ENCODE data around the gene LY6G5C. TPM values are rescaled to one million over a fixed set of nuclear protein-coding genes. Genes with fewer than 3 reads are reported as not detected.

The LY6G5C gene
- total and polyA plus RNA-seq, 2 of the 13 experiments (the other 11 are each of a cell fraction or from before 2014, with no cell fraction given), result 0.33 to 0.55 TPM

- TF ChIP-seq, protein P1, sequence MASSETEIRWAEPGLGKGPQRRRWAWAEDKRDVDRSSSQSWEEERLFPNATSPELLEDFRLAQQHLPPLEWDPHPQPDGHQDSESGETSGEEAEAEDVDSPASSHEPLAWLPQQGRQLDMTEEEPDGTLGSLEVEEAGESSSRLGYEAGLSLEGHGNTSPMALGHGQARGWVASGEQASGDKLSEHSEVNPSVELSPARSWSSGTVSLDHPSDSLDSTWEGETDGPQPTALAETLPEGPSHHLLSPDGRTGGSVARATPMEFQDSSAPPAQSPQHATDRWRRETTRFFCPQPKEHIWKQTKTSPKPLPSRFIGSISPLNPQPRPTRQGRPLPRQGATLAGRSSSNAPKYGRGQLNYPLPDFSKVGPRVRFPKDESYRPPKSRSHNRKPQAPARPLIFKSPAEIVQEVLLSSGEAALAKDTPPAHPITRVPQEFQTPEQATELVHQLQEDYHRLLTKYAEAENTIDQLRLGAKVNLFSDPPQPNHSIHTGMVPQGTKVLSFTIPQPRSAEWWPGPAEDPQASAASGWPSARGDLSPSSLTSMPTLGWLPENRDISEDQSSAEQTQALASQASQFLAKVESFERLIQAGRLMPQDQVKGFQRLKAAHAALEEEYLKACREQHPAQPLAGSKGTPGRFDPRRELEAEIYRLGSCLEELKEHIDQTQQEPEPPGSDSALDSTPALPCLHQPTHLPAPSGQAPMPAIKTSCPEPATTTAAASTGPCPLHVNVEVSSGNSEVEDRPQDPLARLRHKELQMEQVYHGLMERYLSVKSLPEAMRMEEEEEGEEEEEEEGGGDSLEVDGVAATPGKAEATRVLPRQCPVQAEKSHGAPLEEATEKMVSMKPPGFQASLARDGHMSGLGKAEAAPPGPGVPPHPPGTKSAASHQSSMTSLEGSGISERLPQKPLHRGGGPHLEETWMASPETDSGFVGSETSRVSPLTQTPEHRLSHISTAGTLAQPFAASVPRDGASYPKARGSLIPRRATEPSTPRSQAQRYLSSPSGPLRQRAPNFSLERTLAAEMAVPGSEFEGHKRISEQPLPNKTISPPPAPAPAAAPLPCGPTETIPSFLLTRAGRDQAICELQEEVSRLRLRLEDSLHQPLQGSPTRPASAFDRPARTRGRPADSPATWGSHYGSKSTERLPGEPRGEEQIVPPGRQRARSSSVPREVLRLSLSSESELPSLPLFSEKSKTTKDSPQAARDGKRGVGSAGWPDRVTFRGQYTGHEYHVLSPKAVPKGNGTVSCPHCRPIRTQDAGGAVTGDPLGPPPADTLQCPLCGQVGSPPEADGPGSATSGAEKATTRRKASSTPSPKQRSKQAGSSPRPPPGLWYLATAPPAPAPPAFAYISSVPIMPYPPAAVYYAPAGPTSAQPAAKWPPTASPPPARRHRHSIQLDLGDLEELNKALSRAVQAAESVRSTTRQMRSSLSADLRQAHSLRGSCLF (CRISPR knock-in tag; IDR thresholded peaks at IDR 0.05; ENCODE audit: borderline replicate concordance), result 0 out of 2 replicates have a peak, but pooled peaks have one; percentile 74
- TF ChIP-seq ZNF709 (CRISPR knock-in tag; IDR thresholded peaks at IDR 0.05), result 0 out of 2 replicates have a peak, but pooled peaks have one; percentile 6
- TF ChIP-seq HNRNPK (IDR thresholded peaks at IDR 0.05; ENCODE audit: low read depth, low read length, poor library complexity, severe bottlenecking), result peak; percentile 24
- TF ChIP-seq ZNF12 (CRISPR knock-in tag; IDR thresholded peaks at IDR 0.05), result 0 out of 2 replicates have a peak, but pooled peaks have one; percentile 80
- no peak; the same call in 1 of the 2 replicates for TF ChIP-seq GMEB2 (CRISPR knock-in tag; IDR thresholded peaks at IDR 0.05; ENCODE audit: low read depth)
- peak; percentile 90 for TF ChIP-seq HOMEZ (CRISPR knock-in tag; IDR thresholded peaks at IDR 0.05; ENCODE audit: low read depth)
- no peak for TF ChIP-seq GLMP (CRISPR knock-in tag; IDR thresholded peaks at IDR 0.05; ENCODE audit: borderline replicate concordance)
- no peak; the same call in 1 of the 2 replicates for TF ChIP-seq ZC3H13 (CRISPR knock-in tag; IDR thresholded peaks at IDR 0.05)
- no peak for TF ChIP-seq ZNF703 (CRISPR knock-in tag; IDR thresholded peaks at IDR 0.05; ENCODE audit: borderline replicate concordance)
- TF ChIP-seq ZNF619 (CRISPR knock-in tag; IDR thresholded peaks at IDR 0.05), result 0 out of 2 replicates have a peak, but pooled peaks have one; percentile 17
- no peak for TF ChIP-seq CBX2 (IDR thresholded peaks at IDR 0.05; ENCODE audit: low read depth, low read length)
- no peak for TF ChIP-seq CBX2 (CRISPR knock-in tag; IDR thresholded peaks at IDR 0.05; ENCODE audit: low read depth)
- no peak; the same call in 1 of the 2 replicates for TF ChIP-seq ZNF816 (CRISPR knock-in tag; IDR thresholded peaks at IDR 0.05; ENCODE audit: borderline replicate concordance)
- no peak for TF ChIP-seq ZNF207 (IDR thresholded peaks at IDR 0.05; ENCODE audit: borderline replicate concordance)
- TF ChIP-seq ZIK1 (CRISPR knock-in tag; IDR thresholded peaks at IDR 0.05; ENCODE audit: borderline replicate concordance, low read depth), result peak; percentile 94; the same call in 1 of the 2 replicates
- TF ChIP-seq THAP11 (CRISPR knock-in tag; IDR thresholded peaks at IDR 0.05), result peak; percentile 89
- TF ChIP-seq SOX5 (CRISPR knock-in tag; IDR thresholded peaks at IDR 0.05; ENCODE audit: borderline replicate concordance), result peak; percentile 86
- TF ChIP-seq NFE2 (CRISPR knock-in tag; IDR thresholded peaks at IDR 0.05), result no peak
- TF ChIP-seq TCF12 (IDR thresholded peaks at IDR 0.05), result no peak
- TF ChIP-seq TCF12 (CRISPR knock-in tag; IDR thresholded peaks at IDR 0.05), result no peak
These were observed 25.3 kb downstream of the LY6G5C start, which contains the start of gene APOM (continued) for GRCh38 chr6:31655349-31656237.
